ENCODE data around the gene UBE2G2.

DNA sequence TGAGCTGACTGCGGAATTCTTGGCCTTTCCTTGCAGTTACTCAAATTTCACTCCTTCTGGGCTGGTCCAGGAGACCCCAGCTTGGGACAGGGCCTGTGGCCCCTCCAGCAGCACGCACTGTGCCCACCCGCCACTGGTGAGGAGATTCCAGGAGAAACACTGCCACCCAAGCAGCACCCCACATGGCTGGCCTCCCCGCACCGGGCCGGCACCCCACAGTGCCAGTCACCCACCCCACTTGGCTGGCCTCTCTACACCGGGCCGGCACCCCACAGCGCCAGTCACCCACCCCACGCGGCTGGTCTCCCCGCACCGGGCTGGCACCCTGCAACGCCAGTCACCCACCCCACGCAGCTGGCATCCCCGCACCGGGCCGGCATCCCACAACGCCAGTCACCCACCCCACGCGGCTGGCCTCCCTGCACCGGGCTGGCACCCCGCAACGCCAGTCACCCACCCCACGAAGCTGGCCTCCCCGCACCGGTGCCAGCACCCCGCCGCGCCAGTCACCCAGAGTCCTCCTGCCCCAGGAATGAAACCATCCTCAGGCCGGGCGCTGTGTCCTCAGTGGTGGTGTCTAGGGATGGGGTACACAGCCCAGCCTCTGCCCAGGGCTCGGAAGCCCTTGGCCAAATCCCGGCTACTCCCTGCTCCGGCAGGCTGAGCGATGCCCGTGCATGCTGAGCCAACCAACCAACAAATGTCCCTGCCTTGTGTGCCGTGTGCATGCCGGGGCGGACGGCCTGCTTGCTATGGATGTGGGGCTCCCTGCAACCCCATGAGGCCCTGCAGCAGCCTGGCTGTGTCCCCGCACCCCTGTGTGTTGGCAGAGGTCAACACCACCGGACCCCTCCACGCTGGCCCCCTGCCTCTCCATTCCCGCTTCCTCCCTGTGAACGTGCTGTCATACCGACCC, 51.6 kb downstream of the UBE2G2 start:
- TF ChIP-seq, protein P1, sequence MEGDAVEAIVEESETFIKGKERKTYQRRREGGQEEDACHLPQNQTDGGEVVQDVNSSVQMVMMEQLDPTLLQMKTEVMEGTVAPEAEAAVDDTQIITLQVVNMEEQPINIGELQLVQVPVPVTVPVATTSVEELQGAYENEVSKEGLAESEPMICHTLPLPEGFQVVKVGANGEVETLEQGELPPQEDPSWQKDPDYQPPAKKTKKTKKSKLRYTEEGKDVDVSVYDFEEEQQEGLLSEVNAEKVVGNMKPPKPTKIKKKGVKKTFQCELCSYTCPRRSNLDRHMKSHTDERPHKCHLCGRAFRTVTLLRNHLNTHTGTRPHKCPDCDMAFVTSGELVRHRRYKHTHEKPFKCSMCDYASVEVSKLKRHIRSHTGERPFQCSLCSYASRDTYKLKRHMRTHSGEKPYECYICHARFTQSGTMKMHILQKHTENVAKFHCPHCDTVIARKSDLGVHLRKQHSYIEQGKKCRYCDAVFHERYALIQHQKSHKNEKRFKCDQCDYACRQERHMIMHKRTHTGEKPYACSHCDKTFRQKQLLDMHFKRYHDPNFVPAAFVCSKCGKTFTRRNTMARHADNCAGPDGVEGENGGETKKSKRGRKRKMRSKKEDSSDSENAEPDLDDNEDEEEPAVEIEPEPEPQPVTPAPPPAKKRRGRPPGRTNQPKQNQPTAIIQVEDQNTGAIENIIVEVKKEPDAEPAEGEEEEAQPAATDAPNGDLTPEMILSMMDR (IDR thresholded peaks at IDR 0.05) = no peak
- no peak for TF ChIP-seq POLR2A (IDR thresholded peaks at IDR 0.05)
- TF ChIP-seq POLR2AphosphoS5 (IDR thresholded peaks at IDR 0.05) = no peak
- TF ChIP-seq EP300 (IDR thresholded peaks at IDR 0.05) = no peak
